NCI-H82 (cell line): ENCODE results near the gene PCDHB9.

Experiments used
- DNase-seq: peaks from one replicate; lab custom pipeline; 2025; lab: John Stamatoyannopoulos, UW

PCDHB9 gene

GRCh38 chr5:141236516-141237313 lies 49.8 kb downstream of the PCDHB9 start:
- DNase-seq = no peak
